NCI-H187 treated with DMSO at 0.1 percent for 48 hours (cell line): ENCODE results near the gene BLACAT1.

Source experiments
- DNase-seq: peaks from one replicate; lab custom pipeline; 2025; lab: John Stamatoyannopoulos, UW

The BLACAT1 gene

GRCh38 chr1:205455581-205456382 is at the start of gene BLACAT1:
BLACAT1 (minus strand) TSS chr1:205456045.
- no peak for DNase-seq

GRCh38 chr1:205505076-205505729 is 49.4 kb upstream of the BLACAT1 start:
- no peak for DNase-seq

GRCh38 chr1:205504311-205505075 is 48.6 kb upstream of the BLACAT1 start, which contains the start of gene CDK18:
CDK18 (plus strand) TSS chr1:205504669; CDS start chr1:205523168, 18,499 bp downstream.
- DNase-seq, result peak; percentile 66

- no peak for DNase-seq
Observed at GRCh38 chr1:205502992-205503391, 47.1 kb upstream of the BLACAT1 start.

- no peak for DNase-seq
Observed at GRCh38 chr1:205502111-205502810, 46.4 kb upstream of the BLACAT1 start.

GRCh38 chr1:205500240-205501233 is 44.7 kb upstream of the BLACAT1 start:
- DNase-seq, result no peak

GRCh38 chr1:205499789-205500188 is 43.9 kb upstream of the BLACAT1 start:
- DNase-seq, result no peak

- DNase-seq, result peak; percentile 46
Observed at GRCh38 chr1:205497351-205497750, 41.5 kb upstream of the BLACAT1 start.

- DNase-seq, result no peak
Observed at GRCh38 chr1:205496661-205497060, 40.8 kb upstream of the BLACAT1 start.

GRCh38 chr1:205495237-205495823 is 39.5 kb upstream of the BLACAT1 start:
- DNase-seq, result peak; percentile 45

GRCh38 chr1:205494115-205494514 is 38.3 kb upstream of the BLACAT1 start:
- no peak for DNase-seq

- DNase-seq, result no peak
Observed at GRCh38 chr1:205493241-205494085, 37.6 kb upstream of the BLACAT1 start.

- DNase-seq, result no peak
Observed at GRCh38 chr1:205492774-205493173, 36.9 kb upstream of the BLACAT1 start.

GRCh38 chr1:205492201-205492667 is 36.4 kb upstream of the BLACAT1 start:
- peak; percentile 75 for DNase-seq

GRCh38 chr1:205491794-205492193 is 35.9 kb upstream of the BLACAT1 start:
- DNase-seq, result no peak

- DNase-seq, result peak; percentile 62
Observed at GRCh38 chr1:205488074-205488723, 32.4 kb upstream of the BLACAT1 start.

GRCh38 chr1:205486258-205486657 is 30.4 kb upstream of the BLACAT1 start:
- no peak for DNase-seq
